Astrocyte of the spinal cord (primary cell): ENCODE measurements around the gene CD300LF.

Source experiments
- DNase-seq: peaks from one replicate; pipeline ENCODE4 v3.0.0; 2011; ENCODE audit warnings: low read depth, low spot score
- H3K4me3 ChIP-seq: 2 replicates; pipeline ENCODE4 v1.5.1; 2011; ENCODE audit warnings: low read depth, mild to moderate bottlenecking, low read length, moderate library complexity
- CTCF ChIP-seq: IDR thresholded peaks from 2 replicates; pipeline ENCODE4 v1.5.1; 2012; ENCODE audit warnings: low read depth, mild to moderate bottlenecking, low read length, inconsistent platforms
- in situ Hi-C: cut with HindIII; loops from 2 replicates; pipeline ENCODE4 v1.10.0; 2017; ENCODE audit warnings: low sequenced_read_pairs

CD300LF gene

GRCh38 chr17:74702116-74702871, 10.4 kb downstream of the CD300LF start:
- no peak for TF ChIP-seq CTCF
- in situ Hi-C loops, result no loop called here
- DNase-seq, result no peak
- H3K4me3 ChIP-seq, result no peak overlapping the region

- in situ Hi-C loops, result no loop called here
- H3K4me3 ChIP-seq, result no peak overlapping the region
- no peak for DNase-seq
- no peak for TF ChIP-seq CTCF
Measured at GRCh38 chr17:74699236-74699635, 13.5 kb downstream of the CD300LF start.

DNA sequence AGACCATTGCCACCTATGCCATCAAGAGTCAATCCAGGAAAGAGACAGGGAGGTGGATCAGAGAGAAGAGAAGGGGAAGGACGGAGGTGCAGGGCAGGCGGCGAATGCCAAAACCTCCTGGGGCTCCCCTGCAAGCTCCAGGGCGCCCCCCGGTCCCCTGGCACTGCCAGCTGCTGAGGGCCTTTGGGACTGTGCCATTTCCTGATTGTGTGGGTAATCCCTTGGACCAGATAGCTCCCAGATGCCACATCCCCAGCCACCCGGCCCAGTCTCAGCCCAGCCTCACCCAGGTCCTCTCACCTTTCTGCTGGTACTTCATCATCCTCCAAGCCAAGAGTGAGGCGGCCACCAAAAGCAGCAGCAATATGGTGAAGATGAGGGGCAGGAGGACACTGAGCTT, 14.7 kb downstream of the CD300LF start:
- in situ Hi-C loops, result no loop called here
- TF ChIP-seq CTCF, result no peak
- no peak for DNase-seq
- H3K4me3 ChIP-seq, result no peak overlapping the region

- H3K4me3 ChIP-seq, result no peak overlapping the region
- no peak for DNase-seq
- TF ChIP-seq CTCF, result no peak
- in situ Hi-C loops, result no loop called here
Measured at GRCh38 chr17:74697515-74697914, 15.2 kb downstream of the CD300LF start.

- DNase-seq, result no peak
- no peak for TF ChIP-seq CTCF
- no peak overlapping the region for H3K4me3 ChIP-seq
- in situ Hi-C loops, result no loop called here
Measured at GRCh38 chr17:74695629-74696028, 17.1 kb downstream of the CD300LF start.

- in situ Hi-C loops, result no loop called here
- DNase-seq, result no peak
- TF ChIP-seq CTCF, result no peak
- no peak overlapping the region for H3K4me3 ChIP-seq
Measured at GRCh38 chr17:74694081-74694480, 18.6 kb downstream of the CD300LF start.
